Stromal cell of bone marrow (primary cell): ENCODE data around the gene GCM1.

Experiments used
- DNase-seq: peaks from one replicate; pipeline ENCODE4 v3.0.0-alpha.2; 2012; ENCODE audit warnings: low read depth

Gene GCM1

GRCh38 chr6:53107091-53107490 is 41.5 kb downstream of the GCM1 start:
- peak; percentile 68 for DNase-seq

DNA sequence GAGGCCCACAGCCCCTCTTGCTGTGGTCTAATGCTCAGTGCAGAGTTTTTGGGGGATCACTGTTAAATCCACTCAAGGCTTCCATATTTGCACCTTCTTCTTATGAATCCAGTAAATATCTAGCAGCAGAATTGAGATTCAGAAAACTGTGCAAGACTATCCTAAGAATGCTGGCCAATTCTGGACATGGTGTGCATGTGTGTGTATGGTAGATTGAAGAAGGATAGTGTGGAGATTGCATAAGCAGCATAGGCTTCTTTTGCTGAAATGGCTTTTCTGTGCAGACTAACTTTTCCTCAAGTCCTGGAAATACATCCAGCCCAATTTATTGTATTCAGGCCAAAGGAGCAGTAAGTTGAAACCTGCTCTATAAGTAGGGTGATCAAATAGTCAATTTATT is 43.7 kb downstream of the GCM1 start:
- DNase-seq = no peak

- no peak for DNase-seq
Observed at GRCh38 chr6:53103993-53104675, 44.5 kb downstream of the GCM1 start.

DNA sequence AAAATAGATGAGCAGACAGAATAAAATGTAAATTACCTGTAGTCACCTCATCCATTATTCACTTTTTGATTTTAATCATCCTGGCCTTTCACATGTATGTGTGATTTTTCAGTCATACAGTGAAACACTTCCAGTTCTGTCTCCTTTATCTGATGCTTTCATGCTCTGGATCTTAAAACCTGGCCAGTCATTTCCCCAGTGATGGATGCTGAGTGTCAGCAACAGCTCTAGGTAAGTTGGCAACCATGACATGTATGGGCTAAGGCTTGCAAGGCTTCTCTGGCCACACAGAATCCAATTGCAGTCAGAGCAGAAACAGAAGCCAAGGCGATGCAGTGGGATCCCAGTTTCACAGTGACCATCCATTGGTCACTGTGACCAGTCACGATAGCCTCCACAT is 47.6 kb downstream of the GCM1 start:
- DNase-seq = no peak

- no peak for DNase-seq
Observed at GRCh38 chr6:53100561-53100960, 48.1 kb downstream of the GCM1 start.

- DNase-seq = no peak
Observed at GRCh38 chr6:53095716-53096115, 52.9 kb downstream of the GCM1 start.

GRCh38 chr6:53095270-53095669 is 53.4 kb downstream of the GCM1 start:
- DNase-seq = no peak

GRCh38 chr6:53090576-53090975 is 58.1 kb downstream of the GCM1 start:
- DNase-seq = peak; percentile 64

DNA sequence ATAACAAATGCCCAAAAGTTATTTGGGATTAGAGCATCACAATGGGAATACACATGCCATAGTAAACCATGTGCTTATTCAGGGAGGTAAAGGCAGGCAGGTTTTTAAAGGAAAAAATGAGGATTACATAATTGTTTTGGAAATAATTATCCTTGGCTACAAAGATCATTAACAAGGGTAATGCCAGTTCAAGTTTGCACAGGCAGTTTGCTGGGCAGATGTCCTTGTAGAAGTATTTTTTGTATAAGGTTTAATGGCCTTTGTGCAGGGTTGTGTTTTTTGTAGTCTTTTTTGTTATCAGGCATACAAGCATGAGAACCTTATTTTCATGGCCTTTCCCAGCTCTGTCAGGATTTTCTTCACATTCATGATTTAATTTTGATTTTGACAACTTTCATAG is 58.7 kb downstream of the GCM1 start:
- DNase-seq = no peak

DNA sequence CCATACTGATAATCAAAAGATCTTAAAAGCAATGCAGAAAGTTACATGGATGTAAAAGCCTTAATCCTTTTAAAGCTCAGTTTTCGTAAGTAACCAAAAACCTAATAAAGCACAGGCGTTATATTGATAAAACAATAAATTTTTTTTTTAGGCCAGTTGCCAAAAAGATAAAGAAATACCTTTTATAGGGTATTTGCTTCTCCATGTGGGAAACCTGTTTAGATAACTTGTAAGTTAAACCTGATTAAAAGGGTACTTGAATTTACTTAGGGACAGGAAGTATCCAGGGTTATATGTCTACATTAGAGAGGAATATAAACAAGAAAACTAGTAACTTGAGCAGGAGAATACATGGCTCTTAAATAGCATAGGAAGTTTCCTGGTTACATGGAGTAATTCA is 62.3 kb downstream of the GCM1 start:
- DNase-seq = no peak

DNA sequence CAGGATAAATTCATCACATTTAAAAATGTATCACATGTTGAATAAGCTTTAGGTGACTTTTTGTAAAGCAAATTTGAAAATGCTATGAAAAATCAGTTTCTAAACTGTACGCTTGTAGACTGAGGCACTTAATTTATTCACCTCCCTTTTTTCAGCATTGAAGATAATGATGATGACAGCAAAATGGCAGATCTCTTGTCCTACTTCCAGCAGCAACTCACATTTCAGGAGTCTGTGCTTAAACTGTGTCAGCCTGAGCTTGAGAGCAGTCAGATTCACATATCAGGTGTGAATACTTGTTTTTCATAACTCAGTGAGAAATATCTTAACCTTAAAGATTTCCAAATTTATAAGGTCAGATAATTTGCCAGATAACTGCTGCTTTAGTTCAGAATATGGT is 67.8 kb downstream of the GCM1 start:
- DNase-seq = no peak
